GM21717 (cell line): ENCODE measurements around the gene SUGP1.
"Not testable (repeated sequence)": the region's sequence is repeated elsewhere in the genome, so short reads cannot be mapped to it uniquely, and the experiment has no call there.

Experiments used
- ATAC-seq: cut with Tn5 transposase; IDR thresholded peaks from one replicate; pipeline ENCODE4 v1.9.1; 2021; ENCODE audit warnings: mild to moderate bottlenecking, moderate library complexity; ENCODE audit not compliant: unreplicated experiment

SUGP1 gene

DNA sequence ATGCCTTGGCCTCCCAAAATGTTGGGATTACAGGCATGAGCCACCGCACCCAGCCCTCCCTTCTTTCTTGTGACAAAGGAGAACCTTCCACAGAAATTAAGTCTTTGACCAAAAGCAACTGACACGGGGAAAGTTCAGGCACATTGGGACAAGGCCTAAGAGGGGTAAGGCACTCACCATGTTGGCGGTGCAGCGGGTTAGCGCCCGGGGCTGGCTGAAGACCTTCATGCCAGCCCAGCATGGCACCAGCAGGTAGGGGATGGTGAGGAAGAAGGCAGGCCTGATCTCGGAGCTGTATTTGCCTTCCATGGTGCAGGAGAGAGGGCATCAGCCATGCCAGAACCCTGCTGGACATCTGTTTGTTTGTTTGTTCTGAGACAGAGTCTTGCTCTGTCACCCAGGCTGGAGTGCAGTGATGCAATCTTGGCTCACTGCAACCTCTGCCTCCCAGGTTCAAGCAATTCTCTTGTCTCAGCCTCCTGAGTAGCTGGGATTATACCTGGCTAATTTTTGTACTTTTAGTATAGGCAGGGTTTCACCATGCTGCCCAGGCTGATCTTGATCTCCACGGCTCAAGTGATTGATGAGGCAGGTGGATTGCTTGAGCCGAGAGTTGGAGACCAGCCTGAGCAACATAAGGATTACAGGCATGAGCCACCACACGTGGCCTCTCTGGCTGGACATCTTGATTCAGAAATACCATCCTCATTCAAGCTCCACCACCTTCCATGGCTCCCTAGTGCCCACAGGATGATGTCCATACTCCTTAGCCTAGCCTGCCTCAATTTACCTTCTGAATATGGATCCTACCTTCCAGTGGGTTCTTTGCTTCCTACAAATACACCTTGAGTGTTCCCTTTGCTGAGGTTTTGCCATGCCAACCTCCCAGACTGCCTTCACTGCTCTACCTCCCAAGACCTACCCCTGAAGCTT is 51.6 kb downstream of the SUGP1 start:
- ATAC-seq = no peak

DNA sequence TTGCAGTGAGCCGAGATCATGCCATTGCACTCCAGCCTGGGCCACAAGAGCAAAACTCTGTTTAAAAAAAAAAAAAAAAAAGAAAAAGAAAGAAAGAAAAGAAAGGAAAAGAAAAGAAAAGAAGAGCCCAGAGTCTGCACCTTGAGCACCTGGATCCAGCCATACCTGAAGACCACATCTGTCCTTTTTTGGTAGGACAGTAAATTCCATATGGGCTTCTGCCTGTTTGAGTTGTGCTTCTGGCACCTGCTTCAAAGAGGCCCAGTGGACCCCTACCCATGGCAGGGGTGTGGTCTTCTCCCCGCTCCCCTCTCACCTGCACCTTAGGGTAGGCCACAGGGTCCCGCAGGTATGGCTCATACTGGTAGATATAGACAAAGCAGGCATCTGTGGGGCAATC is 53.0 kb downstream of the SUGP1 start:
- no peak for ATAC-seq

DNA sequence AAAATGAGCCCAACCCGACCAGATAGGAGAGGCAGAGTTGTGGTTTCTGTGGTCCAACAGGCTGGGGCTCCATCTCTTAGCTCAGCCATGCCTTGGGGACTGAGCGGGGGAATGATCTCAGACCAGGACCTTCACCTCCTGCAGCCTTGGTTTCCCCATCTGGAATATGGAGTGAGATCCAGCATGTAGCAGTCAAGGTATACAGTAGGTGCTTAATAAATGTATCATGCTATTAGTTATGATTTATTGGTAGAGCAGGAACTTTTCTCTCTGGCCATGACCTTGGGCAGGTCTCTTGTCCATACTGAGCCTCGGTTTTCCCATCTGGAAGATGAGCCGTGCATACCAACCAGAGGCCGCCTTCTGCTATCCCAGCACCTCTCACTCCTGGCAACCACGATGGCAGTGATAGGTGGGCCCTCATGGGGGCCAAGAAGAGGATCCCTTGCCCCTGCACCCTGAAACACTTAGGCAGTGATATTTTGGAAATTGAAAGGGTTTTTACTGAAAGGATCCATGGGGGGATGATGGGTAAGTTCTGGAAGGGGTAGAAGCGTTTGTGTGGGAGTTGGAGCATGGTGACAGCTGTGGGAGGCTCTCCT is 56.3 kb downstream of the SUGP1 start:
- no peak for ATAC-seq

DNA sequence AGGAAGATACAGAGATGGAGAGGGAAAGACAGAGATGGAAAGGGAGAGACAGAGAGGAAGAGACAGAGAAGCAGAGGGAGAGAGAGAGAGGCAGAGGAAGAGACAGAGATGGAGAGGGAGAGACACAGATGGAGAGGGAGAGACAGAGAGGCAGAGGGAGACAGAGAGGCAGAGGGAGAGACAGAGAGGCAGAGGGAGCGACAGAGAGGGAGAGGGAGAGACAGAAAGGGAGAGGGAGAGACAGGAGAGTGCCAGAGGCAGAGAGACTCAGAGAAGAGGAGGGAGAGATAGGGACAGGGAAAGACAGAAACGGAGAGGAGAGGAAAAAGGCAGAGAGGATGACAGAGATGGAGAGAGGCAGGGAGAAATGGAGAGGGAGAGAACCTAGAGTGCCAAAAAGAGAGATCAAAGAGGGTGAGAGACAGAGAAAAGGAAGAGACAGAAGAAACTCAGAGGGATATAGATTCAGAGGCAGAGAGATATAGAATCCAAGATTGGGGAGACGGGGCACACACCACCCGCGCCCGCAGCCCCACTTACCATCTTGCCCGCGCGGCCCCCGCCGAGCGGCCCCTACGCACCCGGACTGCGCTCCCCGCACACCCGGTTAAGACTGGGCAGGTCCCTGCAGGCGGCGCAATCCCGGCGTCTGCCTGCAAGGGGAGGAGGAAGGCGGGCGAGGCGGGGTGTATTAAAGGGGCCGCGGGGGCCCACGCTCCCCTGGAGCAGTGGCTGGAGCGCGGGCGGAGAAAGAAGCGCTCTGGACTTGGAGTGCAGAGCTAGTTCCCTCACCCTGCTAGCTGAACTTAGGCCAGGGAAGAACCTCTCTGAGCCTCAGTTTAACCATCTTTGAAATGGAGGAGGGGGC is 57.9 kb downstream of the SUGP1 start:
- ATAC-seq = no peak

DNA sequence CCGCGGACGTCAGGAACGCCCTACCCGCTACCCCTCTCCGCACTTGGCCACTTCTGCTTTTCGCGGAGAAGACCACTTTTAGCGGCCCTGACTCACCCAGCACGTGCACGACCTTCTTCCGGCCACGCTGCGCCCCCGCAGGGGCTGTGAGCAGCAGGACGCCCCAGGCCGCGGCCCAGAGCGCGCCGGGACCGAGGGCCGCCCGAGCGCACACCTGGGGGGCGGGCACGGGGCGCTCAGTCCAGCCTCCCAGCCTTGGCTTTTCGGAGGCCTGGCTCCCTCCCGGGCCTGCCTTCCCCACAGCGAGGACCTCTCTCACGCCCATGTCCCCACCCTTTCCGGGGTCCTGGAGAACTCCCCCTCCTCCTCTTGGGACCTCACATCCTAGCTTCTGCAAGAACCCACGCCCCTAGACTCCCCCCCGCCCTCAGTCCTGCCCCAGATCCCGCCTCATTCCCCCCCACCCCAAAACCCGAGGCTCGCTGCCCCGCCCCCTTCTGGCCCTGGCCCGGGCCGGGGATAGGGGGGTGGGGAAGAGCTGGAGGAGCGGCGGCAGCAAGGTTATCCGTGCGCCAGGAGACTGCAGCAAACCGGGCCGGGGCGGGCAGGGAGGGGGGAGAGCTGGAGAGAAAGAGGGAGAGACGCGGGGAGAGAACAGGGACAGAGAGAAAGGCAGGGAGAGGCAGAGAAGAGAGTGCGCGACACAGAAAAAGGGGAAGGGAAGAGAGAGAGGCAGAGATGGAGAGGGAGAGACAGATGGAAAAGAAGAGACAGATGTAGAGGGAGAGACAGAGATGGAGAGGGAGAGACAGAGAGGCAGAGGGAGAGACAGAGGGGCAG is 58.7 kb downstream of the SUGP1 start:
- ATAC-seq = no peak

DNA sequence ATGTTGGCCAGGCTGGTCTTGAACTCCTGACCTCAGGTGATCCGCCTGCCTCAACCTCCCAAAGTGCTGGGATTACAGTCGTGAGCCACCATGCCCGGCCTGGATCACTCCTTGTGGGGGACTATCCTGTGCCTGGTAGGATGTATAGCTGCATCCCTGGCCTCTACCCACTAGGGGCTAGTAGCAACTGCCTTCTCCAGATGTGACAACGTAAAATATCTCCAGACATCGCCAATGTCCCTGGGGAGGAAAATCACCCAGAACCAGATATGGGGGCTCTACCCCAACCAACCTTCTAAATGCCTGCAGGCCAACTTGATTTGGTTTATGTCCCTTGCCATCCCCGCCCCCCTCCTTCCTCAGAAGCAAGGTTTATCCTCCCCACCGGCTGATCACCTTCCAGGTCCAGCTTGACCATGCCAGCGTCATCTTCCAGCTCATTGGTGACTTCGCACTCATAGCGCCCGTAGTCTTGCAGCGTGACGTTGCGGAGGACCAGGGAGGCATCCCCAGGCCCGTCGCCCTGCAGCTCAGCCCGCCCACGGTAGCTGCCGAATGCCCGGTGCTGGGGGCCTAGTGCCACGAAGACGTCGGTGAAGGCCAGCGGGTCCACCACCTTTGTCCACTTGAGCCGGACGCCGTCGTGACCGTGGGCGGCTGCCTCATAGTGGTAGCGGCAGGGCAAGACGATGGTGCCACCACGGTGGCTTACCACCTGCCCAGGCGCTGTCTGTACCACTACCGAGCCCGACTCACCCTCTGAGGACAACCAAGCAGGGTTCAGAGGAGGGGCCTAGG is 59.7 kb downstream of the SUGP1 start:
- no peak for ATAC-seq

DNA sequence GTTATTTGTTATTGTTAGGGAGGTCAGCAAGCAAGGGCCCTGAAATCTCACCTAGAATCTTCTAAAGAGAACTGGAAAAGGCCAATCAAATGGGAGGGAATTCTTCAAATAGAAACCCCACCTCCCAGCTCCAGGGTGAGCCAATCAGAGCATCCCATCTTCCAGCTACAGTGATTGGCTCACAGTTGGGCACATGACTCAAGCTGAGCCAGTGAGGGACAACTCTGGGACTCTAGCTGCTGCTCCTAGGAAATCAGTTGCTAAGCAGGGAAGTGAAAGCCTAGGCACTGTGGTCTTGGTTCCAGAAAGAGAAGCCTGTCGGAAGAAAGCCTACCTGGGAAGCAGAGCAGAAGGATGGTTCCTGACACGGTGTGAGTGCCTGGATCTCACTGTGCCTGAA is 60.6 kb downstream of the SUGP1 start:
- ATAC-seq = no peak

DNA sequence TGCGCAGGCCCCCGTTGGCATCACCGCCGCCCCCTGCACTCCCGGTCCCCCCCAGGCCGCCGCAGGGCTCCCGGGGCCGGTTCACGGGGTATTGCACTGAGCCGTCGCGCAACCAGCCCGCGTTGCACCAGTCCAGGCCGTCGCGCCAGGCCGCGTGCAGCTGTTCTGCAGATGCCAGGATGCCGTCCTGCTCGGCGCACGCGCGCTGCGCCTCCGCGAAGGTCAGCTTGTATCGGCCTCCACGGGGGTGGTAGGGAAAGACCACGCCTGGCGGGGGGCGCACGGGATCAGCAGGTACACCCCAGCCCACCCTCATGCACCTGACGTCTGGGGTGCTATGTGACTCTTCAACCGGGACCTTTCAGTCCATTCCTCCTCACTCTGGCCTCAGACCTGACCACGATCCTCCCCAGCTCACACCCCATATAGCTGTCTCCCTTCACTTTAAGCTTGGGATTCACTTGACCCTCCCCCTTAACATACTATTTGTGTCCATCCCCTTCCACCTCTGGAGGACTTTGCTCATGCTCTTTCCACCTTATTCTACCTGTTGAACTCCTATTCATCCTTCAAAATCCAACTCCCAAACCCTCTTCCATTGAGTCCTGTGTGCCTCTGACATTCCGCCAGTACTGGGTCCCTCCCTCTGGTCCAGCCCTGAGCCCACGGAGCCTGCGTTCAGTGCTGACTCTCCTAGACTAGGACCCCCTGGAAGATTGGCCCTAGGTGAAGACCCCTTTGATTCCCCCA is 61.5 kb downstream of the SUGP1 start:
- no peak for ATAC-seq

DNA sequence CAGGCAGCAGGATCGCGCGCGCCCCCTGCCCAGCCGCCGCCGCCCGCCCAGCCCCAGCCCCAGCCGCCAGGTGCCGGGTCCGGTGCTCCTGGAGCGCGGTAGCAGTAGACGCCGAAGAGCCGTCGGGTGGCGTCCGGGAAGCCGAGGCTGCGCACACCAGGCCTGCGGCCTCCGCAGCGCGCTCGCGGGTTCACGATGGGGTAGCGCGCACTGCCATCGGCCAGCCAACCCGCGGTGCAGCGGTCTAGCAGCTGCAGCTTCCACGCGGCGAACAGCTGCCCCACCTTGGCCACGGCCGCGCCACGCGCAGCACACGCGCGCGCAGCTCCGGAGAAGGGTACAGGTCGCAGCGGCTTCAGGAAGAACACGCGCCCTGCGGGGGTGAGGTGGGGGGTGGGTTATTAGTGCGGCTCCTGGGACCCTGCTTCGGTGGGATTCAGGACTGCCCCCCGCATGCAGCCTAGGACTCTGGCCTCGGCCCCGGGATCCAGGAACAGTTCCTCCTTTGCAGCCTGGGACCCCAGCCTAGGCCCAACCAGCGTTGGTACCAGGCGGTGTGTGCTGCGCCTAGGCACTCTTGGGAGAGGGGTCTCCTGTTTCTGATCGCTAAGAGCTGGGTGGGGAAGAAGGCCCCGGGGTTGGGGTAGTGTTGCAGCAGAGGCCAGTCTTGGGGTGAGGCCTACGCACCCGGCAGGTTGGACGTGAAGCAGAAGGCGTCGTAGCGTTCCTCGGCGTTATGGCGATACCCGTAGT is 62.3 kb downstream of the SUGP1 start:
- no peak for ATAC-seq

DNA sequence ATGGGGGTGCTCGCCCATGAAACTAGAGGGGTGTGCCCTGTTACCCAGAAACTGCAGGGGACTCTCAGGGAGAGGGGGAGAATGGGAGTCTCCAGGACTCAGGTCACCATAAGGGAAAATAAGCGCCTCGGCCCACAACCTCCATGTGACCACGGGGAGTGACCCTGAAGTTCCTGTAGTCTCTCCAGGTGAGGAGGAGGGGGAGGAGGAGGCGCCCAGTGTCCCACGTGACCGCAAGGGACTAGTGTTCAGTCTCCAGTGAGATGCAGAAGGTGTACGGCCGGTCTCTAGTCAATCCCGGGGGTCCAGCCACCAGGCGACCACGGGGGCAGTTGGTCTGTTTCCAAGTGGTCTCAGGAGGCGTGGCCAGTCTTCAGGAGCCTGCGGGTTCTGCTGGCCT is 63.2 kb downstream of the SUGP1 start:
- no peak for ATAC-seq

DNA sequence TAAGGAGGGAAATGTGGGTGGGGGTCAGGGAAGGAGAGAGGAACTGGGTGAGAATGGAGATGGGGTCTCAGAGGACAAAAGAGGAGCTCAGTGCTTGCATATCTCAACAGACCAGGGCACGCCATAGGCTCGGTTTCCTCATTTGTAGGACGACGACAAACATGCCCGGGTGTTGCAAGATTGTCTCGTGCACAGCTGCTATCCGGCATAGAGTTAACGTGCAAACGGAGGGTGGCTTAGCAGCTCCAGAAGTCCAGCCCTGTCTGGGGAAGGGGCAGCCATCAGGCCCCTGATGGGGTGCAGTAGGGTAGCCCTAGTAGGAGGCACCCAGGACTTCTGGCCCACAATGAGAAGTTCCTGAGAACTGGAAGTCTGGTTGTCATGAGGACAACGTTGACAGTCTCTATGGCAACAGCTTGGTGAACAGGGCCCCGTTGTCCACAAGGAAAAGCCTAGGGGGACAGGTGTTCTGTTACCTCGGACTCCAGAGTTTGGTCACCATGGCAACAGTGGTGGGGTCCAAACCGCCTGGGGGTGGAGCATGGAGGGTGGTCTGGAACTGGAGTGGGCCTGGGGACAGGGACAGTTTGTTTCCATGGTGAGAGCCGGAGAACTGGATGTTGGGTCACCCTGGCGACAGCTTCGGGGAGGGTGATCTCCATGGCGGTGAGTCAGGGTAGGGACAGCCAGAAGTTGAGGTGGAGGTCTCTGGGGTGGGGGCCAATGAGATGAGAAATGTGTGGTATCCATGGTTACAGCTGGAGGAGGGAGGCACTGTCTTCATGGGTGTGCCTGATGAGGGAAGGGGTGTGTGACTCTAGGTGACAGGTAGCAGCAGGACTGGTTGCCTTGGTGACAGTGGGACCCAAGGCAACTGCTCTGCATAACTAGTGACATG is 64.0 kb downstream of the SUGP1 start:
- no peak for ATAC-seq

DNA sequence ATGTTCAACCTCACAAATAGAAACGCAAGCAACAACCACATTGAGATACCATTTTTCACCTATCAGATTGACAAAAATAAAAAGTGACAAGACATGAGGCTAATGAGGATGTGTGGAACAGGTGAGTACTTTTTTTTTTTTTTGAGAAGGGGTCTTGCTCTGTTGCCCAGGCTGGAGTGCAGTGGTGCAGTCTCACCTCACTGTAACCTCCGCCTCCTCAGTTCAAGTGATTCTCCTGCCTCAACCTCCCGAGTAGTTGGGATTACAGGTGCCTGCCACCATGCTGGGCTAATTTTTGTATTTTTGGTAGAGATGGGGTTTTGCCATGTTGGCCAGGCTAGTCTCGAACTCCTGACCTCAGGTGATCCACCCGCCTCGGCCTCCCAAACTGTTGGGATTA is 66.9 kb downstream of the SUGP1 start:
- not testable (repeated sequence) for ATAC-seq

DNA sequence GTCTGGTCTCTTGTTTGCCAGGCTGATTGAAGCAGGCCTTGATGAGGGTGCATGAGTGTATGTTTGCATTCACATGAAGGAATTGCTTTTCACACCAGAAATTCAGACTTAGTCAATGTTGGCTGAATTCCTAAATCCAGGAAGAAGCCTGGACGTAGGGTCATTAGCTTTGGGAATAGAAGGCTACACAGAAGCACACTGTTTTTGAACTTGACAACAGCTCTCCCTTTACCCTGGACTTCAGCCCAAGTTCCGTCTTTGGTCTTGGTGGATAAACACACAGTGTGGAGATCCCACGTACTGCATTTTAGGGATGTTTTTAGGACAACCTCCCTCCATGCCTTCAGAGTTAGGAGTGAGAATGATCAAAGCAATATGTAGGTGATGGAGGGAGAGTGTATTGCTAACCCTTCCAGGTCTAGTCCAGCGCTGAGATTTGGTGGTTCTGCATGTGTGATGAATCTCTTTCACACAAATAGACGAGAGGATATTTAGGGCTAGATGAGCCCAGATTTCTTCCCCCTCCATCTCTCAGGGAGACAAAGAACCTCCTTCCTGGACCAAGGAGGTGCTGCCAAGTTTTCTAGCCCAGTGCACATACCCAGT is 70.0 kb downstream of the SUGP1 start:
- no peak for ATAC-seq

DNA sequence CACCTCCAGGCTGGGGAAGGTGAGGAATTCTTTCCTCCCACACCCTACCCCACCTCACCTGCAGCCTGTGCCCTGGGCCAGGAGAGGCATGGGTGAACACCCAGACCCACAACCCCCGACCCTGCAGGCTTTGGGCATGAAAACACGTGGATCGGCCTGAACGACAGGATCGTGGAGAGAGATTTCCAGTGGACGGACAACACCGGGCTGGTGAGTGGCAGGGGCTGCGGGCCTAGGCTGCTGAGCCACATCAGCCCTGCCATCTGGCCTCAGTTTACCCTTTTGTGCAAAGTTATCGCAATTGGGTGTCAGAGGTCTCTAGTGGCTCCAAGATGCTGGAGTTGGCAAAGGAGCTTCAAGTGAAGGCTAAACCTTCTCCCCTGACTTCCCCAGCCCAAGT is 79.8 kb downstream of the SUGP1 start:
- ATAC-seq = no peak

DNA sequence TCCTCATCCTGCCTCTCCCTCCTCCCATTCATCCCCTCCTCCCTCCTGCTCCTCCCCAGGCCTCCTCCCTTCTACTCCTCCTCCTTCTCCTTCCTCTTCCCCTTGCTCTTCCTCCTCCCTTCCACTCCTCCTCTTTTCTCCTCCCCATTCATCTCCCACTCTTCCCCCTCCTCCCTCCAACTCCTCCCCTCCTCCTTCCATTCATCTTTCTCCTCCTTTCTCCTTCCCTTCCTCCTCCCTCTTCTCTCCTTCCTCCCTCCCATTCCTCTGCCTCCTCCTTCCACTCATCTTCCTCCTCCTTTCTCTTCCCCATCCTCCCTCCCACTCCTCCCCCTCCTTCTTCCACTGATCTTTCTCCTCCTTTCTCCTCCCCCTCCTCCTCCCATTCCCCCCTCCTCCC is 80.6 kb downstream of the SUGP1 start:
- no peak for ATAC-seq

DNA sequence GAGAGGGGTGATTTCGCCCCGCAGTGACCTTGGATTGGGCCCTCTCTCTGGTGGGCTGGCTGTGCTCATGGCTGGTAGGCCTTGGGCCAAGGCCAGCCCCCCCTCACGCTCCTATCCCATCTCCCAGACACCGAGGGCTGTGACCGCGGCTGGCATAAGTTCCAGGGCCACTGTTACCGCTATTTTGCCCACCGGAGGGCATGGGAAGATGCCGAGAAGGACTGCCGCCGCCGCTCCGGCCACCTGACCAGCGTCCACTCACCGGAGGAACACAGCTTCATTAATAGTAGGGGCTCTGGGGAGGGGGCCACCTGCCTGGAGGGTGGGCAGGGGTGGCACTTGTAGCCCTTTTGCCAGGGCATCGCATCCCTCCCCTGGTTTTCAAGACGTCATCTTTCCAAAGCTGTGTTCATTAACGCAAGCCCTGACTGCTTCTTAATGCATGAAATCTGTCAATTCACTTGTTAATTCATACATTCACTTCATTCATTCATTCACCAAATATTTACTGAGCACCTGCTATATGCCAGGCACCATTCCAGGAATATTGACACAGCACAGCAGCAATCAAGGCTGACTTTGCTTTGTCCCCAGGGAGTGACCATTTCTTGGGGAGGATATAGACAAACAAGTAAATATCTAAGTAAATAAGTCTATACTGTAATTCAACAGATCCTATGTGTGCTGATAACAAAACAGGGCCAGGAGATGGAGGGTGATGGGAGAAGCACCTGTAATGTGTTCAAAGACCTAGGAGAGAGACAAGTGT is 82.0 kb downstream of the SUGP1 start:
- no peak for ATAC-seq
